Vagina (tissue), 2 donors: Measurements from ENCODE around the gene FXN.

Experiments used
- POLR2A ChIP-seq, 2 donors: fragments of 450-650 bp; IDR thresholded peaks; one replicate each; pipeline ENCODE4 v1.6.1; 2017; ENCODE audit warnings: antibody characterized with exemption in 2 of 2, mild to moderate bottlenecking in 2 of 2, moderate library complexity in 2 of 2
- POLR2AphosphoS5 ChIP-seq, 2 donors: sonication (generic); formaldehyde crosslinking; IDR thresholded peaks; one replicate each; pipeline ENCODE4 v1.9.0; 2017; ENCODE audit warnings: antibody characterized with exemption in 2 of 2, mild to moderate bottlenecking in 2 of 2, low read depth in 1 of 2; ENCODE audit not compliant: insufficient read depth in 1 of 2
- TF ChIP-seq, protein P1 (sequence below), 3 experiments: fragments of 450-650 bp in 2 of 3; fragments of 200-600 bp in 1 of 3; sonication (generic) in 1 of 3; IDR thresholded peaks; one replicate each; pipeline ENCODE4 v1.5.1; 2017 to 2019; ENCODE audit warnings: antibody characterized with exemption in 3 of 3, mild to moderate bottlenecking in 2 of 3, moderate library complexity in 2 of 3

DNA sequence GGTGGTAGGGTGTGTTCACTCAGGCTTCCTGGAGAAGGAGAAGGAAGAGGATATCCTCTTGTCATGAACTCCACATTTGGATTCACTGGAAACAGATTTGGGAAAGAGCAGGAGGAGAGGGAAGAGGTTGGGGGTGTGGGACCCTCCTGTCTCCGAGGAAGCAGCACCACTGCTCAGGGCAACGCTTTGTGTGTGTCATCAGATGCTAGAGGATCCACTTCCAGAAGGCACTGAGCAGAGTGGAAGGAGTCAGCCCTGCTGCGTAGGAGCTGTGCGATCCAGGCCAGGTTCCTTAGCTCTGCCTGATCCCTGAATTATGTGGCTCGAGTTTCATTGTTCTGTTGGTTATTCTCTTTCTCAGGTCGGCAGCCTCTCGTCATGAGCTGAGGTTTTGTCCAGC, 101.2 kb downstream of the FXN start:
- TF ChIP-seq, protein P1, sequence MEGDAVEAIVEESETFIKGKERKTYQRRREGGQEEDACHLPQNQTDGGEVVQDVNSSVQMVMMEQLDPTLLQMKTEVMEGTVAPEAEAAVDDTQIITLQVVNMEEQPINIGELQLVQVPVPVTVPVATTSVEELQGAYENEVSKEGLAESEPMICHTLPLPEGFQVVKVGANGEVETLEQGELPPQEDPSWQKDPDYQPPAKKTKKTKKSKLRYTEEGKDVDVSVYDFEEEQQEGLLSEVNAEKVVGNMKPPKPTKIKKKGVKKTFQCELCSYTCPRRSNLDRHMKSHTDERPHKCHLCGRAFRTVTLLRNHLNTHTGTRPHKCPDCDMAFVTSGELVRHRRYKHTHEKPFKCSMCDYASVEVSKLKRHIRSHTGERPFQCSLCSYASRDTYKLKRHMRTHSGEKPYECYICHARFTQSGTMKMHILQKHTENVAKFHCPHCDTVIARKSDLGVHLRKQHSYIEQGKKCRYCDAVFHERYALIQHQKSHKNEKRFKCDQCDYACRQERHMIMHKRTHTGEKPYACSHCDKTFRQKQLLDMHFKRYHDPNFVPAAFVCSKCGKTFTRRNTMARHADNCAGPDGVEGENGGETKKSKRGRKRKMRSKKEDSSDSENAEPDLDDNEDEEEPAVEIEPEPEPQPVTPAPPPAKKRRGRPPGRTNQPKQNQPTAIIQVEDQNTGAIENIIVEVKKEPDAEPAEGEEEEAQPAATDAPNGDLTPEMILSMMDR (IDR thresholded peaks at IDR 0.05) = no peak
- TF ChIP-seq POLR2A (IDR thresholded peaks at IDR 0.05) (no peak), POLR2AphosphoS5 (IDR thresholded peaks at IDR 0.05; ENCODE audit: insufficient read depth in 1 of 2, low read depth in 1 of 2) (no peak)
